Upper lobe of right lung (tissue), 1 donor: Measurements from ENCODE around the gene SNX15. TPM values are rescaled to one million over a fixed set of nuclear protein-coding genes. Genes with fewer than 3 reads are reported as not detected.

Experiments
- ATAC-seq: fragments of 200-7000 bp; cut with Tn5 transposase; one replicate; pipeline ENCODE4 v1.9.1; 2020; ENCODE audit warnings: mild to moderate bottlenecking, moderate library complexity
- DNase-seq: peaks from one replicate; pipeline ENCODE4 v3.0.0-alpha.2; 2020
- H3K27ac ChIP-seq: fragments of 200-600 bp; one replicate; pipeline ENCODE4 v1.8.0; 2022
- H3K27me3 ChIP-seq: fragments of 200-600 bp; one replicate; pipeline ENCODE4 v1.8.0; 2022; ENCODE audit warnings: mild to moderate bottlenecking
- H3K36me3 ChIP-seq: fragments of 200-600 bp; one replicate; pipeline ENCODE4 v1.8.0; 2022
- H3K4me1 ChIP-seq: fragments of 200-600 bp; one replicate; pipeline ENCODE4 v1.8.0; 2022
- H3K4me3 ChIP-seq: fragments of 200-600 bp; one replicate; pipeline ENCODE4 v1.8.0; 2022; ENCODE audit warnings: mild to moderate bottlenecking
- H3K9me3 ChIP-seq: fragments of 200-600 bp; one replicate; pipeline ENCODE4 v1.8.0; 2022
- intact Hi-C: fragments of 100-400 bp; cut with DNase I; formaldehyde crosslinking; loops from one replicate; pipeline ENCODE4 v1.11.0; 2022
- total RNA-seq: library from RNA; stranded (reverse); fragmentation: NEBNext Ultra II Directional; extraction: Animal tissue kit (Norgen Biotek cat#: 25700); gene quantifications from one replicate; pipeline ENCODE4 v1.2.1, GENCODE V29; 2021
- TF ChIP-seq, protein P1 (sequence below): fragments of 200-600 bp; IDR thresholded peaks from one replicate; pipeline ENCODE4 v1.8.0; 2022; ENCODE audit warnings: antibody characterized with exemption
- donor health status: DM: no; HTN: yes; CAD: no; lungs with severe emphysema.

Gene SNX15
- total RNA-seq, 1 donor from 2014 or later, result 27.1 TPM

GRCh38 chr11:65069217-65069616 is 42.0 kb downstream of the SNX15 start:
- TF ChIP-seq, protein P1, sequence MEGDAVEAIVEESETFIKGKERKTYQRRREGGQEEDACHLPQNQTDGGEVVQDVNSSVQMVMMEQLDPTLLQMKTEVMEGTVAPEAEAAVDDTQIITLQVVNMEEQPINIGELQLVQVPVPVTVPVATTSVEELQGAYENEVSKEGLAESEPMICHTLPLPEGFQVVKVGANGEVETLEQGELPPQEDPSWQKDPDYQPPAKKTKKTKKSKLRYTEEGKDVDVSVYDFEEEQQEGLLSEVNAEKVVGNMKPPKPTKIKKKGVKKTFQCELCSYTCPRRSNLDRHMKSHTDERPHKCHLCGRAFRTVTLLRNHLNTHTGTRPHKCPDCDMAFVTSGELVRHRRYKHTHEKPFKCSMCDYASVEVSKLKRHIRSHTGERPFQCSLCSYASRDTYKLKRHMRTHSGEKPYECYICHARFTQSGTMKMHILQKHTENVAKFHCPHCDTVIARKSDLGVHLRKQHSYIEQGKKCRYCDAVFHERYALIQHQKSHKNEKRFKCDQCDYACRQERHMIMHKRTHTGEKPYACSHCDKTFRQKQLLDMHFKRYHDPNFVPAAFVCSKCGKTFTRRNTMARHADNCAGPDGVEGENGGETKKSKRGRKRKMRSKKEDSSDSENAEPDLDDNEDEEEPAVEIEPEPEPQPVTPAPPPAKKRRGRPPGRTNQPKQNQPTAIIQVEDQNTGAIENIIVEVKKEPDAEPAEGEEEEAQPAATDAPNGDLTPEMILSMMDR, result no peak

DNA sequence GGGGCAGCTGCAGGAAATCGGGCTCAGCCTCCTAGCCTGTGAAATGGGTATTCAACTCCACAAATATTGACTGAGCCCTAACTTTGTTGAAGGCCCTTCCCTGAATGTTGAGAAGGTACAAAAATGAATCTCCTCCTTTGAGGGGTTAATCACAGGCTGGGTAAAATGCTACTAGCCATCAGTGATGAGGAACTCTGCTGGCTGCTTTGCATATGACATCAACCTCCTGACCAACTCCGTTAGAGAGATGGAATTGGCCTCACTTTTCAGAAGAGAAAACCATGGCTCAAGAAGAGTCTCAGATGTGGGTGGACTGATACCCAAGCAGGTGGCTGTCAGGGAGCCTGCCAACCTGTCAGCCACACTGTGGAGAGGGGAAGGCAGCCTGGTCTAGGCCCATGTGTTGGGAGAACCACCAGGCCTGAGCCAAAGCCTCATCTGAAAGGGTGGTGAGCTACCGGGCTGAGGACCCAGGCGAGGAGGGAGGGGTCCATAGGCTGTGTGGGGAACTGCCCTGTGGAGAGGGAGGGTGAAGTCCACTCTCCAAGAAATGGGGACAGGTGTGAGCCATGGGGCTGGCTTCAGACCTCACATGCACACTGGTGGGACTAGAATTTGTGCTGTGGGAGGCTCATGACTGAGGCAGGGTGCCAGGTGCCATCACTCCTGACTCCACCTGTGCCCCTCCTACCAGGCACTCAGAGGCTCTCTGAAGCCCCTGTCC is 44.8 kb downstream of the SNX15 start:
- intact Hi-C loops, result no loop called here
- H3K36me3 ChIP-seq, result no peaks in the 10 kb centered on the region
- no peak for DNase-seq
- TF ChIP-seq, protein P1, result no peak
- H3K27ac ChIP-seq, result no peak overlapping the region
- H3K27me3 ChIP-seq, result no peaks in the 10 kb centered on the region
- H3K4me1 ChIP-seq, result no peaks in the 10 kb centered on the region
- H3K4me3 ChIP-seq, result no peak overlapping the region
- no peaks in the 10 kb centered on the region for H3K9me3 ChIP-seq
- ATAC-seq, result no peak

More at GRCh38 chr11:65069217-65069616, 42.0 kb downstream of the SNX15 start:
- H3K9me3 ChIP-seq, result no peaks in the 10 kb centered on the region
- intact Hi-C loops, result no loop called here
- H3K4me3 ChIP-seq, result no peak overlapping the region
- DNase-seq (no peak), ATAC-seq (no peak)
- no peaks in the 10 kb centered on the region for H3K4me1 ChIP-seq
- no peaks in the 10 kb centered on the region for H3K27me3 ChIP-seq
- no peaks in the 10 kb centered on the region for H3K36me3 ChIP-seq
- no peak overlapping the region for H3K27ac ChIP-seq

GRCh38 chr11:65072631-65072966 is 45.4 kb downstream of the SNX15 start:
- no peaks in the 10 kb centered on the region for H3K4me1 ChIP-seq
- H3K9me3 ChIP-seq, result no peaks in the 10 kb centered on the region
- H3K27me3 ChIP-seq, result no peaks in the 10 kb centered on the region
- no peaks in the 10 kb centered on the region for H3K36me3 ChIP-seq
- ATAC-seq (no peak), DNase-seq (no peak)
- intact Hi-C loops, result no loop called here
- H3K27ac ChIP-seq, result no peak overlapping the region
- no peak overlapping the region for H3K4me3 ChIP-seq
- TF ChIP-seq, protein P1, result no peak

- H3K4me1 ChIP-seq, result no peaks in the 10 kb centered on the region
- TF ChIP-seq, protein P1, result no peak
- no peaks in the 10 kb centered on the region for H3K36me3 ChIP-seq
- no peak overlapping the region for H3K27ac ChIP-seq
- ATAC-seq (no peak), DNase-seq (no peak)
- H3K9me3 ChIP-seq, result no peaks in the 10 kb centered on the region
- intact Hi-C loops, result no loop called here
- no peaks in the 10 kb centered on the region for H3K27me3 ChIP-seq
- no peak overlapping the region for H3K4me3 ChIP-seq
Observed at GRCh38 chr11:65077451-65077850, 50.2 kb downstream of the SNX15 start.

DNA sequence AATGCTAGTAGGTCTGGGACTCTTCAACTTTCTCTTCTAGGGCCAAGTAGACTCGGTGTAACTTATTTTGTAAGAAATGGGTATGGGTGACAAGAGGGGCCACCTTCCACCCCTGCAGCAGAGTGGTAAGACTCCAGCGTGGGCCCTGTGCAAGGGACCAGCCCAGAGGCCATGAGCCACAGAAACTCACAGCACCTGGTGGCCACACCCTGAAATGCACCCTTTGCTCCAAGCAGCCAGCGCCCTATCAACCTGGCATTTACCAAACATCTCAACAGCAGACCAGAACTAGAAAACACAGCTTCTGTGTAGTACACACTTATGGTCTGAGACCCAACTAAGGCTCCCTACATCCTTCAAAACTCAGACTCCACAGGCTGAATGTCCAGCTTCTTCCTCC is 50.9 kb downstream of the SNX15 start:
- Histone ChIP-seq H3K4me1 (no peaks in the 10 kb centered on the region), H3K36me3 (no peaks in the 10 kb centered on the region), H3K27me3 (no peaks in the 10 kb centered on the region), H3K4me3 (no peak overlapping the region), H3K27ac (no peak overlapping the region), H3K9me3 (no peaks in the 10 kb centered on the region)
- TF ChIP-seq, protein P1, result peak; percentile 56
- ATAC-seq (peak; percentile 88), DNase-seq (peak; percentile 78)
- intact Hi-C loops, result no loop called here
